Spleen (tissue), 11 donors: ENCODE results near the gene LRMDA. TPM values are rescaled to one million over a fixed set of nuclear protein-coding genes. Genes with fewer than 3 reads are reported as not detected.

Experiments
- DNase-seq: peaks from one replicate; pipeline ENCODE4 v3.0.0-alpha.2; 2020
- H3K27ac ChIP-seq, 8 donors: fragments of 200-600 bp; sonication (generic) in 7 of 8; 1 replicate in 4 of 8; 2 replicates in 4 of 8; pipeline versions ENCODE4 v1.5.0 to v1.8.0; 2016 to 2021; ENCODE audit warnings: inconsistent platforms in 4 of 8, mild to moderate bottlenecking in 4 of 8, moderate library complexity in 1 of 8
- H3K27me3 ChIP-seq, 7 donors: fragments of 200-600 bp; sonication (generic) in 6 of 7; replicated peaks in 1 of 7; 1 replicate in 4 of 7; 2 replicates in 3 of 7; pipeline versions ENCODE4 v1.5.0 to v1.8.0; 2016 to 2021; ENCODE audit warnings: inconsistent platforms in 3 of 7, mild to moderate bottlenecking in 1 of 7
- H3K36me3 ChIP-seq, 6 donors: fragments of 200-600 bp; sonication (generic) in 5 of 6; 1 replicate in 4 of 6; 2 replicates in 2 of 6; pipeline versions ENCODE4 v1.5.0 to v1.8.0; 2016 to 2021; ENCODE audit warnings: inconsistent platforms in 2 of 6
- H3K4me1 ChIP-seq, 6 donors: fragments of 200-600 bp; sonication (generic) in 5 of 6; 1 replicate in 3 of 6; 2 replicates in 3 of 6; pipeline versions ENCODE4 v1.5.0 to v1.8.0; 2016 to 2021; ENCODE audit warnings: inconsistent platforms in 3 of 6
- H3K4me3 ChIP-seq, 8 donors: fragments of 200-600 bp; sonication (generic) in 7 of 8; 1 replicate in 4 of 8; 2 replicates in 4 of 8; pipeline versions ENCODE4 v1.5.0 to v1.8.0; 2016 to 2021; ENCODE audit warnings: inconsistent platforms in 4 of 8, mild to moderate bottlenecking in 4 of 8, moderate library complexity in 2 of 8
- H3K9me3 ChIP-seq, 8 donors: fragments of 200-600 bp; sonication (generic) in 7 of 8; 1 replicate in 4 of 8; 2 replicates in 4 of 8; pipeline versions ENCODE4 v1.5.0 to v1.8.0; 2016 to 2021; ENCODE audit warnings: inconsistent platforms in 4 of 8
- CTCF ChIP-seq, 11 experiments: fragments of 200-600 bp in 7 of 11; fragments of 450-650 bp in 4 of 11; sonication (generic) in 4 of 11; IDR thresholded peaks in 8 of 11; conservative IDR thresholded peaks in 3 of 11; 1 replicate in 7 of 11; 2 replicates in 4 of 11; pipeline versions ENCODE4 v1.4.0 to v1.8.0; 2016 to 2021; ENCODE audit warnings: antibody characterized with exemption in 11 of 11, inconsistent platforms in 4 of 11, mild to moderate bottlenecking in 1 of 11
- POLR2A ChIP-seq, 3 donors: fragments of 450-650 bp; IDR thresholded peaks; one replicate each; pipeline ENCODE4 v1.5.1; 2017; ENCODE audit warnings: antibody characterized with exemption in 3 of 3, mild to moderate bottlenecking in 1 of 3
- POLR2AphosphoS5 ChIP-seq, 3 donors: sonication (generic); formaldehyde crosslinking; IDR thresholded peaks; one replicate each; pipeline ENCODE4 v1.5.1; 2017; ENCODE audit warnings: antibody characterized with exemption in 3 of 3
- WGBS, 5 donors: extraction: QIAGEN DNeasy Blood & Tissue Kit in 3 of 5; methylation state at CpG; one replicate each; pipeline versions ENCODE4 v1.1.5 to v1.1.7; 2013 to 2018; 5-methylcytosine and 5-hydroxymethylcytosine counted together
- intact Hi-C: fragments of 100-400 bp; cut with DNase I; formaldehyde crosslinking; loops from one replicate; pipeline ENCODE4 v1.15.0; 2023; ENCODE audit warnings: low total_unique reads
- polyA plus RNA-seq, 3 donors: library from polyadenylated mRNA; stranded (reverse); fragments of 200-250 nt; gene quantifications; one replicate each; pipeline ENCODE4 v1.2.1, GENCODE V29; 2013
- total RNA-seq, 7 donors: library from RNA; depleted of rRNA in 3 of 7; stranded (reverse); fragments of >200 nt in 3 of 7; fragmentation: NEBNext Ultra II Directional in 4 of 7; extraction: Animal tissue kit (Norgen Biotek cat#: 25700) in 4 of 7; gene quantifications; one replicate each; pipeline versions ENCODE4 v1.1.0 to v1.2.1, GENCODE V29; 2016 to 2021
- donor health status: healthy with polysubstance abuse.
- donor health status: DM: no; HTN: no; CAD: no; lungs with moderate emphysema.
- donor health status: DM: no; HTN: no; CAD: no.
- donor health status: Bipolar disorder and iron deficiency.
- donor health status: healthy.
- donor health status: DM: no; HTN: no; CAD: no.
- donor health status: DM: yes; HTN: yes; CAD: no.

Gene LRMDA
- total and polyA plus RNA-seq, 10 donors: 7.3 to 46.6 (median 28.2) TPM

- Histone ChIP-seq H3K4me1 (peaks cover 0 to 14% (median 4%) of the 10 kb centered on the region in 6 donors), H3K9me3 (peaks cover 0 to 14% (median 11%) of the 10 kb centered on the region in 8 donors), H3K27ac (no peak overlapping the region), H3K4me3 (no peak overlapping the region), H3K27me3 (no peaks in the 10 kb centered on the region), H3K36me3 (no peaks in the 10 kb centered on the region)
- DNase-seq: no peak
- no peak for TF ChIP-seq CTCF (IDR thresholded peaks at IDR 0.05 in 8 of 11, conservative IDR thresholded peaks at IDR 0.05 in 3 of 11)
- TF ChIP-seq POLR2AphosphoS5 (IDR thresholded peaks at IDR 0.05): no peak
- no peak for TF ChIP-seq POLR2A (IDR thresholded peaks at IDR 0.05)
- intact Hi-C loops: no loop called here
- WGBS, 5 donors: 97 to 100% (median 98%) methylated on average over 1 of the region's 1 CpG
Measured at GRCh38 chr10:75552171-75552570, 120.7 kb downstream of the LRMDA start.

- intact Hi-C loops: no loop called here
- Histone ChIP-seq H3K36me3 (no peaks in the 10 kb centered on the region), H3K27me3 (no peaks in the 10 kb centered on the region), H3K4me1 (peaks cover 0 to 4% (median 0%) of the 10 kb centered on the region in 6 donors), H3K27ac (no peak overlapping the region), H3K9me3 (peaks cover 0 to 20% (median 12%) of the 10 kb centered on the region in 8 donors), H3K4me3 (no peak overlapping the region)
- WGBS, 5 donors: 28 to 44% (median 33%) methylated on average over 1 of the region's 1 CpG
- no peak for DNase-seq
- TF ChIP-seq POLR2AphosphoS5 (IDR thresholded peaks at IDR 0.05) (no peak), CTCF (IDR thresholded peaks at IDR 0.05 in 8 of 11, conservative IDR thresholded peaks at IDR 0.05 in 3 of 11) (no peak), POLR2A (IDR thresholded peaks at IDR 0.05) (no peak)
Measured at GRCh38 chr10:75553550-75553949, 122.1 kb downstream of the LRMDA start.

- H3K27ac ChIP-seq: no peak overlapping the region
- no peak for DNase-seq
- no peak overlapping the region for H3K4me3 ChIP-seq
- peaks cover 0 to 20% (median 12%) of the 10 kb centered on the region in 8 donors for H3K9me3 ChIP-seq
- no peaks in the 10 kb centered on the region for H3K27me3 ChIP-seq
- TF ChIP-seq POLR2A (IDR thresholded peaks at IDR 0.05) (no peak), CTCF (IDR thresholded peaks at IDR 0.05 in 8 of 11, conservative IDR thresholded peaks at IDR 0.05 in 3 of 11) (no peak), POLR2AphosphoS5 (IDR thresholded peaks at IDR 0.05) (no peak)
- intact Hi-C loops: no loop called here
- H3K4me1 ChIP-seq: peaks cover 0 to 4% (median 0%) of the 10 kb centered on the region in 6 donors
- no peaks in the 10 kb centered on the region for H3K36me3 ChIP-seq
Measured at GRCh38 chr10:75555323-75555722, 123.9 kb downstream of the LRMDA start.

- Histone ChIP-seq H3K9me3 (peaks cover 0 to 19% (median 11%) of the 10 kb centered on the region in 8 donors), H3K4me1 (peaks cover 0 to 4% (median 0%) of the 10 kb centered on the region in 6 donors), H3K36me3 (no peaks in the 10 kb centered on the region), H3K27ac (no peak overlapping the region), H3K4me3 (no peak overlapping the region), H3K27me3 (no peaks in the 10 kb centered on the region)
- intact Hi-C loops: no loop called here
- no peak for TF ChIP-seq POLR2A (IDR thresholded peaks at IDR 0.05)
- no peak for TF ChIP-seq CTCF (IDR thresholded peaks at IDR 0.05 in 8 of 11, conservative IDR thresholded peaks at IDR 0.05 in 3 of 11)
- TF ChIP-seq POLR2AphosphoS5 (IDR thresholded peaks at IDR 0.05): no peak
- no peak for DNase-seq
- 44 to 92% (median 69%) methylated on average over 2 of the region's 2 CpGs for WGBS, 5 donors
Measured at GRCh38 chr10:75556320-75556719, 124.9 kb downstream of the LRMDA start.
